H9 (cell line): ENCODE data around the gene DSCAM. TPM values are rescaled to one million over a fixed set of nuclear protein-coding genes. Genes with fewer than 3 reads are reported as not detected.

Source experiments
- DNase-seq: peaks from one replicate; pipeline ENCODE4 v3.0.0-alpha.2; 2017
- H2AFZ ChIP-seq: one replicate; pipeline ENCODE4 v1.6.1; 2013; ENCODE audit warnings: mild to moderate bottlenecking, low read length, control low read depth, moderate library complexity
- H2AK5ac ChIP-seq: 2 replicates; pipeline ENCODE4 v1.6.1; 2013; ENCODE audit warnings: low read length, control low read depth, mixed read lengths; ENCODE audit not compliant: insufficient read length
- H2BK120ac ChIP-seq: one replicate; pipeline ENCODE4 v1.6.1; 2013; ENCODE audit warnings: low read depth, mild to moderate bottlenecking, low read length, control low read depth, inconsistent platforms; ENCODE audit not compliant: poor library complexity, severe bottlenecking
- H2BK12ac ChIP-seq: 2 replicates; pipeline ENCODE4 v1.6.1; 2013; ENCODE audit warnings: low read length, control low read depth, mixed read lengths, low read depth; ENCODE audit not compliant: insufficient read length
- H2BK15ac ChIP-seq: 2 replicates; pipeline ENCODE4 v1.6.1; 2013; ENCODE audit warnings: low read depth, low read length, control low read depth
- H2BK20ac ChIP-seq: one replicate; pipeline ENCODE4 v1.6.1; 2013; ENCODE audit warnings: low read depth, mild to moderate bottlenecking, low read length, control low read depth, inconsistent platforms; ENCODE audit not compliant: poor library complexity, severe bottlenecking
- H2BK5ac ChIP-seq: 2 replicates; pipeline ENCODE4 v1.6.1; 2013; ENCODE audit warnings: low read length, control low read depth, mixed read lengths; ENCODE audit not compliant: insufficient read length
- H3K14ac ChIP-seq: 2 replicates; pipeline ENCODE4 v1.6.1; 2013; ENCODE audit warnings: low read length, control low read depth; ENCODE audit not compliant: insufficient read depth
- H3K18ac ChIP-seq: 2 replicates; pipeline ENCODE4 v1.6.1; 2013; ENCODE audit warnings: low read depth, mild to moderate bottlenecking, mixed read lengths, low read length, control low read depth; ENCODE audit not compliant: insufficient read length
- H3K23ac ChIP-seq: 2 replicates; pipeline ENCODE4 v1.6.1; 2013; ENCODE audit warnings: low read length, control low read depth, mixed read lengths, low read depth; ENCODE audit not compliant: insufficient read length
- H3K23me2 ChIP-seq: 2 replicates; pipeline ENCODE4 v1.6.1; 2013; ENCODE audit warnings: low read depth, mild to moderate bottlenecking, mixed read lengths, low read length, control low read depth; ENCODE audit not compliant: insufficient read length, poor library complexity, severe bottlenecking
- H3K27ac ChIP-seq: 2 replicates; pipeline ENCODE4 v1.5.1; 2013; ENCODE audit warnings: low read length, control low read depth, mixed read lengths, low read depth; ENCODE audit not compliant: insufficient read length
- H3K27me3 ChIP-seq: 2 replicates; pipeline ENCODE4 v1.6.1; 2013; ENCODE audit warnings: low read length, control low read depth, inconsistent platforms; ENCODE audit not compliant: insufficient read depth
- H3K4ac ChIP-seq: 2 replicates; pipeline ENCODE4 v1.6.1; 2013; ENCODE audit warnings: low read depth, mild to moderate bottlenecking, control low read depth, inconsistent platforms, low read length, moderate library complexity
- H3K4me1 ChIP-seq: 2 replicates; pipeline ENCODE4 v1.6.1; 2013; ENCODE audit warnings: low read length, control low read depth, inconsistent platforms; ENCODE audit not compliant: insufficient read depth
- H3K4me2 ChIP-seq: 2 replicates; pipeline ENCODE4 v1.6.1; 2013; ENCODE audit warnings: low read length, control low read depth, mixed read lengths; ENCODE audit not compliant: insufficient read length, insufficient read depth
- H3K56ac ChIP-seq: 2 replicates; pipeline ENCODE4 v1.6.1; 2013; ENCODE audit warnings: low read depth, mild to moderate bottlenecking, mixed read lengths, low read length, control low read depth; ENCODE audit not compliant: insufficient read length
- H3K79me1 ChIP-seq: 2 replicates; pipeline ENCODE4 v1.6.1; 2013; ENCODE audit warnings: low read depth, mild to moderate bottlenecking, moderate library complexity, low read length, control low read depth, inconsistent platforms; ENCODE audit not compliant: insufficient read depth, poor library complexity, severe bottlenecking
- H3K79me2 ChIP-seq: 2 replicates; pipeline ENCODE4 v1.6.1; 2013; ENCODE audit warnings: low read length, control low read depth, inconsistent platforms; ENCODE audit not compliant: insufficient read depth
- H3K9ac ChIP-seq: 2 replicates; pipeline ENCODE4 v1.6.1; 2013; ENCODE audit warnings: low read length, control low read depth, mixed read lengths; ENCODE audit not compliant: insufficient read length; ENCODE audit errors: extremely low read depth
- H3K9me3 ChIP-seq: one replicate; pipeline ENCODE4 v1.6.1; 2013; ENCODE audit warnings: low read depth, low read length, inconsistent platforms; ENCODE audit not compliant: control insufficient read depth
- H3T11ph ChIP-seq: one replicate; pipeline ENCODE4 v1.6.1; 2013; ENCODE audit warnings: mild to moderate bottlenecking, low read length, control low read depth, inconsistent platforms
- H4K20me1 ChIP-seq: one replicate; pipeline ENCODE4 v1.6.1; 2013; ENCODE audit not compliant: control insufficient read depth, insufficient read length, insufficient read depth
- H4K5ac ChIP-seq: 2 replicates; pipeline ENCODE4 v1.6.1; 2013; ENCODE audit warnings: low read depth, mild to moderate bottlenecking, mixed read lengths, low read length, control low read depth; ENCODE audit not compliant: insufficient read length
- H4K8ac ChIP-seq: replicated peaks from 2 replicates; pipeline ENCODE4 v1.6.1; 2013; ENCODE audit warnings: low read length, control low read depth, mixed read lengths, low read depth; ENCODE audit not compliant: insufficient read length
- H4K91ac ChIP-seq: 2 replicates; pipeline ENCODE4 v1.6.1; 2013; ENCODE audit warnings: low read depth, mild to moderate bottlenecking, moderate library complexity, mixed read lengths, low read length, control low read depth; ENCODE audit not compliant: insufficient read length
- H3K27ac Mint-ChIP-seq, 3 experiments: 2 replicates in 2 of 3; 3 replicates in 1 of 3; pipeline ENCODE4 v1.8.0; 2020 to 2021; ENCODE audit warnings: mixed read lengths in 3 of 3, mild to moderate bottlenecking in 1 of 3, moderate library complexity in 1 of 3
- H3K27me3 Mint-ChIP-seq: 2 replicates; pipeline ENCODE4 v1.8.0; 2021; ENCODE audit warnings: low read depth, mild to moderate bottlenecking, moderate library complexity, mixed read lengths
- H3K36me3 Mint-ChIP-seq, 3 experiments: 2 replicates in 2 of 3; 3 replicates in 1 of 3; pipeline ENCODE4 v1.8.0; 2020 to 2021; ENCODE audit warnings: low read depth in 3 of 3, mixed read lengths in 3 of 3; ENCODE audit not compliant: insufficient read depth in 1 of 3
- H3K4me1 Mint-ChIP-seq, 2 experiments: 2 replicates each; pipeline ENCODE4 v1.8.0; 2020; ENCODE audit warnings: mixed read lengths in 2 of 2
- H3K4me3 Mint-ChIP-seq, 2 experiments: 2 replicates in 1 of 2; 3 replicates in 1 of 2; pipeline ENCODE4 v1.8.0; 2020 to 2021; ENCODE audit warnings: mild to moderate bottlenecking in 2 of 2, mixed read lengths in 2 of 2, moderate library complexity in 1 of 2
- H3K9me3 Mint-ChIP-seq, 2 experiments: 2 replicates in 1 of 2; 3 replicates in 1 of 2; pipeline ENCODE4 v1.8.0; 2020; ENCODE audit warnings: mild to moderate bottlenecking in 2 of 2, mixed read lengths in 2 of 2, moderate library complexity in 1 of 2
- WGBS: extraction: QIAGEN DNeasy Blood & Tissue Kit; methylation state at CpG from one replicate; pipeline ENCODE4 v1.1.7; 2013; ENCODE audit warnings: missing lambda C conversion rate, low lambda C conversion rate, mixed read lengths; ENCODE audit not compliant: insufficient read length; ENCODE audit errors: extremely low coverage; 5-methylcytosine and 5-hydroxymethylcytosine counted together
- total RNA-seq: library from RNA; stranded (reverse); gene quantifications from 2 replicates; pipeline ENCODE4 v1.2.1, GENCODE V29; 2021
- TF ChIP-seq, protein P1 (sequence below): fragments of 200-600 bp; sonication (generic); conservative IDR thresholded peaks from 3 replicates; pipeline ENCODE4 v1.8.0; 2021; ENCODE audit warnings: antibody characterized with exemption, mild to moderate bottlenecking

Gene DSCAM
- total RNA-seq, 1 experiment from 2014 or later = 0.17 TPM

DNA sequence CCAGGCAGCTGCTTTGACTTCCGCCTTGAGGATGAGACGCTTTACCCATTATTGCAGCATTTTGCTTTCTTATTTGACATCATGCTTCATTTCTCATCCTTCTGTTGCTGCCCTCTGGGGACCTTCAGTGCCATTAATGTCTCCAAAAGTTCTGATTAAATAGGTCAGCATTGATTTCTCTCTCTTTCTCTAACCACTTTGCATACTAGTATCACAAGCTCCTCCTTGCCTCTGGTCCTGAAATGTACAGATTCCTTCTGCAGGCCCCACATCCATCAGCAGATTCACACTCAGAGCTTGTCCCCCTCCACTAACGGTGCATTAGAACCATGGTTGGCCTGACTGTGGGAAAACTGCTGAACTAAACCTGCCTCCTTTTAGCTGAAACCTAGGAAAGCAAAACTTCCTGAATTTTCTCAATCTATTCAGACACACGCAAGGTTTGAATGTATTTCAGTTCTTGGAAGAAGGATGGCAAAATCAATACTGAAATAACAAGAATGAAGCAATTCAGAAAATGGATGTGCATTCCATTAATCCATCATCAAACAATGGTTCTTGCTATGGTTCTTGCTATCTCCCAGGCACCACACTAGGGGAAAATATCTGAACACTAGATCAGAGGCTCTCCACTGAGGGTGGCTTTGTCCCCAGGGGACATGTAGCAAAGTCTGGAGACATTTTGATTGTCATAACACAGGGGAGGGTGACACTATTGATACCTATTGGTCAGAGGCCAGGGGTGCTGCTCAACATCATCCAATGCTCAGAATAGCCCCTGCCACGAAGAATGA is 825.2 kb downstream of the DSCAM start:
- Histone ChIP-seq H3K4me1 (no peaks in the 10 kb centered on the region), H3K23me2 (no peaks in the 10 kb centered on the region), H3T11ph (no peak overlapping the region), H2BK5ac (no peak overlapping the region), H2AFZ (no peak overlapping the region), H2AK5ac (no peak overlapping the region), H3K79me2 (no peaks in the 10 kb centered on the region), H2BK20ac (no peak overlapping the region), H3K14ac (no peak overlapping the region), H3K9ac (no peak overlapping the region), H4K91ac (no peak overlapping the region), H3K9me3 (no peaks in the 10 kb centered on the region), H3K27ac (no peak overlapping the region), H2BK120ac (no peak overlapping the region), H3K27me3 (no peaks in the 10 kb centered on the region), H3K4ac (no peak overlapping the region), H3K56ac (no peak overlapping the region), H2BK12ac (no peak overlapping the region), H3K18ac (no peak overlapping the region), H4K8ac (no peak overlapping the region), H2BK15ac (no peak overlapping the region), H4K5ac (no peak overlapping the region), H3K23ac (no peak overlapping the region), H4K20me1 (no peaks in the 10 kb centered on the region), H3K79me1 (no peaks in the 10 kb centered on the region), H3K4me2 (no peak overlapping the region)
- Mint-ChIP-seq H3K9me3 (peaks cover 4 to 5% of the 10 kb centered on the region in 2 experiments; a peak in 4 of 5 replicates), H3K4me3 (no peak overlapping the region), H3K36me3 (peaks cover 0 to under 1% (median 0%) of the 10 kb centered on the region in 3 experiments; a peak in 1 of 7 replicates), H3K27me3 (peaks cover 2% of the 10 kb centered on the region), H3K27ac (no peak overlapping the region), H3K4me1 (no peaks in the 10 kb centered on the region)
- DNase-seq = no peak
- WGBS = no CpG with 5 or more reads among the region's 5 CpGs
- TF ChIP-seq, protein P1, sequence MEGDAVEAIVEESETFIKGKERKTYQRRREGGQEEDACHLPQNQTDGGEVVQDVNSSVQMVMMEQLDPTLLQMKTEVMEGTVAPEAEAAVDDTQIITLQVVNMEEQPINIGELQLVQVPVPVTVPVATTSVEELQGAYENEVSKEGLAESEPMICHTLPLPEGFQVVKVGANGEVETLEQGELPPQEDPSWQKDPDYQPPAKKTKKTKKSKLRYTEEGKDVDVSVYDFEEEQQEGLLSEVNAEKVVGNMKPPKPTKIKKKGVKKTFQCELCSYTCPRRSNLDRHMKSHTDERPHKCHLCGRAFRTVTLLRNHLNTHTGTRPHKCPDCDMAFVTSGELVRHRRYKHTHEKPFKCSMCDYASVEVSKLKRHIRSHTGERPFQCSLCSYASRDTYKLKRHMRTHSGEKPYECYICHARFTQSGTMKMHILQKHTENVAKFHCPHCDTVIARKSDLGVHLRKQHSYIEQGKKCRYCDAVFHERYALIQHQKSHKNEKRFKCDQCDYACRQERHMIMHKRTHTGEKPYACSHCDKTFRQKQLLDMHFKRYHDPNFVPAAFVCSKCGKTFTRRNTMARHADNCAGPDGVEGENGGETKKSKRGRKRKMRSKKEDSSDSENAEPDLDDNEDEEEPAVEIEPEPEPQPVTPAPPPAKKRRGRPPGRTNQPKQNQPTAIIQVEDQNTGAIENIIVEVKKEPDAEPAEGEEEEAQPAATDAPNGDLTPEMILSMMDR = no peak
